Large intestine (tissue), 3 donors: ENCODE measurements around the gene TMUB2. TPM values are rescaled to one million over a fixed set of nuclear protein-coding genes. Genes with fewer than 3 reads are reported as not detected.
A peak's percentile ranks its signal among the peaks of the same experiment; 100 is the strongest.

Source experiments
- DNase-seq, 2 donors: peaks; one replicate each; pipeline versions ENCODE4 v3.0.0 to v3.0.0-alpha.2; 2013
- H3K27ac ChIP-seq: one replicate; pipeline ENCODE4 v1.5.1; 2013; ENCODE audit warnings: low read length
- H3K27me3 ChIP-seq: 2 replicates; pipeline ENCODE4 v1.6.1; 2013; ENCODE audit warnings: low read length; ENCODE audit not compliant: control insufficient read depth, insufficient read depth
- H3K36me3 ChIP-seq: 2 replicates; pipeline ENCODE4 v1.6.1; 2013; ENCODE audit warnings: low read length; ENCODE audit not compliant: control insufficient read depth, insufficient read depth
- H3K4me1 ChIP-seq: one replicate; pipeline ENCODE4 v1.6.1; 2013; ENCODE audit warnings: low read length; ENCODE audit not compliant: control insufficient read depth, insufficient read depth
- H3K4me3 ChIP-seq: one replicate; pipeline ENCODE4 v1.5.1; 2013; ENCODE audit warnings: low read length
- H3K9me3 ChIP-seq: one replicate; pipeline ENCODE4 v1.6.1; 2013; ENCODE audit warnings: mild to moderate bottlenecking, low read depth, low read length, moderate library complexity; ENCODE audit not compliant: control insufficient read depth
- WGBS: methylation state at CpG from one replicate; pipeline ENCODE4 v1.1.5; 2013; ENCODE audit warnings: low lambda C conversion rate; ENCODE audit not compliant: insufficient coverage; 5-methylcytosine and 5-hydroxymethylcytosine counted together
- polyA plus RNA-seq: library from polyadenylated mRNA; unstranded; fragments of 120-200 nt; gene quantifications from one replicate; pipeline ENCODE4 v1.2.1, GENCODE V29; 2013

Gene TMUB2
- polyA plus RNA-seq, 1 donor: 41.5 TPM

GRCh38 chr17:44203731-44204440, 17.1 kb downstream of the TMUB2 start:
- H3K36me3 ChIP-seq: peaks cover 25% of the 10 kb centered on the region
- no peak for DNase-seq
- no peak overlapping the region for H3K4me3 ChIP-seq
- no peaks in the 10 kb centered on the region for H3K27me3 ChIP-seq
- WGBS: no CpG with 5 or more reads among the region's 9 CpGs
- H3K27ac ChIP-seq: no peak overlapping the region
- H3K4me1 ChIP-seq: peaks cover 9% of the 10 kb centered on the region
- no peaks in the 10 kb centered on the region for H3K9me3 ChIP-seq

GRCh38 chr17:44204441-44204882, 17.7 kb downstream of the TMUB2 start:
- Histone ChIP-seq H3K4me3 (no peak overlapping the region), H3K9me3 (no peaks in the 10 kb centered on the region), H3K36me3 (peaks cover 31% of the 10 kb centered on the region), H3K4me1 (peaks cover 9% of the 10 kb centered on the region), H3K27ac (no peak overlapping the region), H3K27me3 (no peaks in the 10 kb centered on the region)
- no CpG with 5 or more reads among the region's 5 CpGs for WGBS
- no peak for DNase-seq

GRCh38 chr17:44205962-44206824, 19.4 kb downstream of the TMUB2 start:
- no CpG with 5 or more reads among the region's 13 CpGs for WGBS
- DNase-seq: no peak
- no peaks in the 10 kb centered on the region for H3K9me3 ChIP-seq
- H3K36me3 ChIP-seq: peaks cover 44% of the 10 kb centered on the region
- no peak overlapping the region for H3K27ac ChIP-seq
- H3K4me3 ChIP-seq: no peak overlapping the region
- no peaks in the 10 kb centered on the region for H3K27me3 ChIP-seq
- H3K4me1 ChIP-seq: peaks cover 15% of the 10 kb centered on the region

GRCh38 chr17:44206825-44207155, 20.0 kb downstream of the TMUB2 start:
- H3K36me3 ChIP-seq: peaks cover 50% of the 10 kb centered on the region
- H3K4me1 ChIP-seq: peaks cover 15% of the 10 kb centered on the region

GRCh38 chr17:44207319-44207718, 20.5 kb downstream of the TMUB2 start:
- Histone ChIP-seq H3K36me3 (peaks cover 50% of the 10 kb centered on the region), H3K4me1 (peaks cover 15% of the 10 kb centered on the region), H3K27me3 (no peaks in the 10 kb centered on the region), H3K4me3 (no peak overlapping the region), H3K9me3 (no peaks in the 10 kb centered on the region), H3K27ac (no peak overlapping the region)
- DNase-seq: no peak
- 60% methylated on average over 1 of the region's 17 CpGs for WGBS

More at GRCh38 chr17:44206825-44207155, 20.0 kb downstream of the TMUB2 start:
- no peaks in the 10 kb centered on the region for H3K27me3 ChIP-seq
- no peak overlapping the region for H3K27ac ChIP-seq
- no peaks in the 10 kb centered on the region for H3K9me3 ChIP-seq
- DNase-seq: no peak
- H3K4me3 ChIP-seq: no peak overlapping the region
- no CpG with 5 or more reads among the region's 6 CpGs for WGBS

- Histone ChIP-seq H3K4me3 (no peak overlapping the region), H3K27me3 (no peaks in the 10 kb centered on the region), H3K27ac (no peak overlapping the region), H3K9me3 (no peaks in the 10 kb centered on the region), H3K36me3 (peaks cover 50% of the 10 kb centered on the region), H3K4me1 (peaks cover 15% of the 10 kb centered on the region)
- DNase-seq: no peak
- WGBS: no CpG with 5 or more reads among the region's 5 CpGs
Measured at GRCh38 chr17:44207743-44208142, 21.0 kb downstream of the TMUB2 start.

- H3K27me3 ChIP-seq: no peaks in the 10 kb centered on the region
- peaks cover 70% of the 10 kb centered on the region for H3K36me3 ChIP-seq
- WGBS: no CpG with 5 or more reads among the region's 11 CpGs
- no peak overlapping the region for H3K27ac ChIP-seq
- no peak for DNase-seq
- H3K4me1 ChIP-seq: peaks cover 9% of the 10 kb centered on the region
- H3K9me3 ChIP-seq: no peaks in the 10 kb centered on the region
- H3K4me3 ChIP-seq: no peak overlapping the region
Measured at GRCh38 chr17:44209786-44210341, 23.1 kb downstream of the TMUB2 start.

GRCh38 chr17:44210342-44211192, 23.8 kb downstream of the TMUB2 start:
- Histone ChIP-seq H3K27ac (no peak overlapping the region), H3K4me1 (peaks cover 9% of the 10 kb centered on the region), H3K4me3 (no peak overlapping the region), H3K36me3 (peaks cover 77% of the 10 kb centered on the region), H3K27me3 (no peaks in the 10 kb centered on the region), H3K9me3 (no peaks in the 10 kb centered on the region)
- WGBS: no CpG with 5 or more reads among the region's 64 CpGs
- DNase-seq: peak; percentile 82 to 86

GRCh38 chr17:44211281-44212265, 24.8 kb downstream of the TMUB2 start:
- DNase-seq: no peak
- H3K9me3 ChIP-seq: no peaks in the 10 kb centered on the region
- no peak overlapping the region for H3K4me3 ChIP-seq
- no CpG with 5 or more reads among the region's 30 CpGs for WGBS
- peaks cover 9% of the 10 kb centered on the region for H3K4me1 ChIP-seq
- H3K27ac ChIP-seq: no peak overlapping the region
- peaks cover 86% of the 10 kb centered on the region for H3K36me3 ChIP-seq
- H3K27me3 ChIP-seq: no peaks in the 10 kb centered on the region
